ENCODE measurements around the gene FRMD8.
A peak's percentile ranks its signal among the peaks of the same experiment; 100 is the strongest.

Gene FRMD8

DNA sequence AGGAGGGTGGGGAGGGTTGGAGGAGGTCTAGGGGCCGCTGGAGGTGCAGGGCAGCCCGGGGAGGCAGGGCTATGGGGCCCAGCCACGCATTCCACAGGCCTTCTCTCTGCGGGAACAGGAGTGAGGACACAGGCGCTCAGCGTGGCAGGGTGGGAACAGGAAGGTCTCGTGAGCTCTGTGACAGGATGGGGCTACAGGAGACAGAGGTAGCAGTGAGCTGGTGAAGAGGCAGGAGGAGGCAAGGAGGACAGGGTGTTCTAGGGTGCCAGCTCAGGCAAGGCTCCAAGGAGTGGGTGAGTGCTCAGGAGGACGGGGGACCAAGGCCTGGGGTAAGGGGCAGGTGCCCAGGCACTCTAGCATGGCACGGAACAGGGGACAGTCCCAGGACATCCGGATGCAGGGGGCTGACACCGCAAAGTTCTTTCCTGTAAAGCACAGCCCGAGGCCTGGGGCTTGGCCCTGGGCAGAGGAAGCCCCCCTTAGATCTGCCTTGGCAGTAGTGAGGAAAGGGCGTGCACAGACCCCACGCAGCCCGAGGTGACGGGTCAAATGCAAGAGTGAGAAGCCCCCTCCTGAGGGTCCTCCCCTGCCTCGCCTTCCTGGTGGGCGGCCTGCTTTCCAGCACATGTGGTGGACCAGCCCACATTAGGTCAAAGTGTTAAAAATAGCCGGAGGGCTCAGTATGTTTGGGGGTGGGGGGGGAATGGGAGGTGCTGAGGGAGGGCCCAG lies 31.4 kb downstream of the FRMD8 start:
- Histone ChIP-seq H3K27ac (ENCODE audit: low read length) (no peak overlapping the region), H3K9me3 (ENCODE audit: control insufficient read depth, low read depth, low read length) (no peaks in the 10 kb centered on the region), H3K4me3 (ENCODE audit: low read length) (no peak overlapping the region), H3K9ac (ENCODE audit: low read length) (peak overlapping the region; percentile 64), H3K36me3 (ENCODE audit: control insufficient read depth, low read depth, low read length) (no peaks in the 10 kb centered on the region), H3K27me3 (ENCODE audit: control insufficient read depth, insufficient read depth, low read length) (no peaks in the 10 kb centered on the region), H3K4me1 (ENCODE audit: control insufficient read depth, low read depth, low read length) (peaks cover 44% of the 10 kb centered on the region)

DNA sequence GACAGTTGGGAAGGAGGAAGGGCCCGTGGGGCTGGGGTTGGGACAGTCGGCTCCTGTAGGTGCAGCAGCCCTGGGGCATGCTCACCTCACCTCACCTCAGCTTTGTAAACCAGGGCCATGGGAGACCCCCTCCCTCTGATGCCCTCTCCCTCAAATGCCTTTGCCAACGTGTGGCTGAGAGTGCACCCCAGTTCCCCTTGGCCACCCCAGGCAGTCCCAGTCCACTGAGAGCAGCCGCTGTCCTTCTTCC lies 31.9 kb downstream of the FRMD8 start:
- H3K9me3 ChIP-seq (ENCODE audit: control insufficient read depth, low read depth, low read length): no peaks in the 10 kb centered on the region
- H3K36me3 ChIP-seq (ENCODE audit: control insufficient read depth, low read depth, low read length): no peaks in the 10 kb centered on the region
- H3K27me3 ChIP-seq (ENCODE audit: control insufficient read depth, insufficient read depth, low read length): no peaks in the 10 kb centered on the region
- peak overlapping the region; percentile 64 for H3K9ac ChIP-seq (ENCODE audit: low read length)
- H3K27ac ChIP-seq (ENCODE audit: low read length): peak overlapping the region; percentile 92
- peaks cover 49% of the 10 kb centered on the region for H3K4me1 ChIP-seq (ENCODE audit: control insufficient read depth, low read depth, low read length)
- peak overlapping the region; percentile 34 for H3K4me3 ChIP-seq (ENCODE audit: low read length)

DNA sequence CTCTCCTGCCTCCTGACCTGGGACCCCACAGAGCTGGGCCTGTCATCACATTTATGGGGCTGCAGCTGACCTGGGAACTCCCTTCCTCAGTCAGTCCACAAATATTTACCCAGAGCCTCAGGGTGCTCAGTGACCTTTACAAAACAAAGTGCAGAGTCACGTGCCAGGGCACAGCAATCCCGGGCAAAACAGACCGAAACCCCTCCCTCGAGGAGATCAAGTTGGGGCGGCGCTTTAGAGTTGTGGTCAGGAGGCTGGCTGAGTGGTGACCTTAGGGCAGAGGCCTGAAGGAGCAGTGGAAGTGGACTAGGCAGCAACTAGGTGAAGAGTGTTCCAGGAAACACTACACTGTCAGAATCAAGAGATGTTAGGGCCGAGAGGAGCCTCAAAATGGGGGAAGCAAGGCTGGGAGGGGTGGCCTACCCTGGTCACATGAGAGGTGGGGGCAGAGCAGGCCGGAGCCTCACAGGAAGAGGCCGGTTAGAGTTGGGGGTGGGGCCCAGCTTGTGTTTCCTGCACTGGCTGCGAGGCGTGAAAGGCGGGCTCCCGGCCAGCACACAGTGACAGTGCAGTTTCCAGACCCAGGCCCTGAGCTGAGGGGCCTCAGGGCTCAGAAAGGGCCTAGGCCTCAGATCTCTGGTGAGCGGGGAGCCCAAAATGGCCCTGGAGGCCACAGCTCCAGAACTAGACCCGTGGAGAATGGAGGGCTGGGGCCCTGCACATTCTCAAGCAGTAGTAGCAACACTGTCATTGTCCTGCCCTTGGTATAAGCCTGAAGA lies 32.4 kb downstream of the FRMD8 start:
- Histone ChIP-seq H3K4me3 (ENCODE audit: low read length) (peak overlapping the region; percentile 34), H3K27me3 (ENCODE audit: control insufficient read depth, insufficient read depth, low read length) (no peaks in the 10 kb centered on the region), H3K36me3 (ENCODE audit: control insufficient read depth, low read depth, low read length) (no peaks in the 10 kb centered on the region), H3K9ac (ENCODE audit: low read length) (peak overlapping the region; percentile 64), H3K4me1 (ENCODE audit: control insufficient read depth, low read depth, low read length) (peaks cover 54% of the 10 kb centered on the region), H3K9me3 (ENCODE audit: control insufficient read depth, low read depth, low read length) (no peaks in the 10 kb centered on the region), H3K27ac (ENCODE audit: low read length) (peak overlapping the region; percentile 92)

DNA sequence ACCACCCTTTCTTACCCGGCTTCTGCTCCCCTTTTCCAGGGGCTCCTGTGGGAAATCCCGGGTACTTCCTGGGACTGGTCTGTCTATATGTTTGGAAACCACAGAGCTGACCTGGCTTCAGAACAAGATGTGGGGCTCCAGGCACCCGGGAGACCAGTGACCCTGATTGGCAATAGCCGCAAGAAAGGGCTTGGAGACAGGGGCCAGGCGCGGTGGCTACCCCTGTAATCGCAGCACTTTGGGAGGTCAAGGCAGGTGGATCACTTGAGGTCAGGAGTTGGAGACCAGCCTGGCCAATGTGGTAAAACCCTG lies 33.0 kb downstream of the FRMD8 start:
- Histone ChIP-seq H3K9me3 (ENCODE audit: control insufficient read depth, low read depth, low read length) (no peaks in the 10 kb centered on the region), H3K4me1 (ENCODE audit: control insufficient read depth, low read depth, low read length) (peaks cover 60% of the 10 kb centered on the region), H3K36me3 (ENCODE audit: control insufficient read depth, low read depth, low read length) (no peaks in the 10 kb centered on the region), H3K27ac (ENCODE audit: low read length) (peak overlapping the region; percentile 92), H3K9ac (ENCODE audit: low read length) (peak overlapping the region; percentile 64), H3K4me3 (ENCODE audit: low read length) (no peak overlapping the region), H3K27me3 (ENCODE audit: control insufficient read depth, insufficient read depth, low read length) (no peaks in the 10 kb centered on the region)

DNA sequence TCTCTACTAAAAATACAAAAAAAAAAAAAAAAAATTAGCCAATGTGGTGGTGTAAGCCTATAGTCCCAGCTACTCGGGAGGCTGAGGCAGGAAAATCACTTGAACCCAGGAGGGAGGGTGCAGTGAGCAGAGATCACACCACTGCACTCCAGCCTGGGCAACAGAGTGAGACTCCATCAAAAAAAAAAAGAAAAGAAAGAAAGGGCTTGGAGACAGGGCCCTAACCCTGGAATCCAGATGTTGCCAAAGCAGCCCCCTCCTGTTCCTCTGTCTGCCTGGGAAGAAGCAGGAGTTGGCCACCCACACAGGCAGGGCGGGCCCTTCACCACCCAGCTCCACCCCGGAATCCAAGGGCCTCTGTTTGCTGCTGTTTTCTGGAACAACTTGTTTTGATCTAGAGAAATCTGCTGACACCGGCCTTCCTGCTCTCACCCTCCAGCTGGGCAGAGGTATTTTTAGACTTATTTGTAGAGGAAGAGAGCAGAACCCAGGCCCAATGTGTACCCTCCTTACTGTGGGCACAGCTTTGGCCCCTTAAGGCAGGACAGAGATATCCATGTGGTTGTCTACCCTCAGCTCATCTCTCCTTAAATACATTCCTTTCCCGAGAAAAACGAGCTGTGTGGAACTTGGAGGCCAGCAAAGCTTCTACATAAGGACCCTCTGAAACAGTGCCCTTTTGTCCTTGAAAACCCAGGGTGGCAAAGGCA lies 33.5 kb downstream of the FRMD8 start:
- no peaks in the 10 kb centered on the region for H3K9me3 ChIP-seq (ENCODE audit: control insufficient read depth, low read depth, low read length)
- peaks cover 65% of the 10 kb centered on the region for H3K4me1 ChIP-seq (ENCODE audit: control insufficient read depth, low read depth, low read length)
- no peaks in the 10 kb centered on the region for H3K27me3 ChIP-seq (ENCODE audit: control insufficient read depth, insufficient read depth, low read length)
- peak overlapping the region; percentile 92 for H3K27ac ChIP-seq (ENCODE audit: low read length)
- H3K36me3 ChIP-seq (ENCODE audit: control insufficient read depth, low read depth, low read length): no peaks in the 10 kb centered on the region
- peak overlapping the region; percentile 64 for H3K9ac ChIP-seq (ENCODE audit: low read length)
- H3K4me3 ChIP-seq (ENCODE audit: low read length): no peak overlapping the region

DNA sequence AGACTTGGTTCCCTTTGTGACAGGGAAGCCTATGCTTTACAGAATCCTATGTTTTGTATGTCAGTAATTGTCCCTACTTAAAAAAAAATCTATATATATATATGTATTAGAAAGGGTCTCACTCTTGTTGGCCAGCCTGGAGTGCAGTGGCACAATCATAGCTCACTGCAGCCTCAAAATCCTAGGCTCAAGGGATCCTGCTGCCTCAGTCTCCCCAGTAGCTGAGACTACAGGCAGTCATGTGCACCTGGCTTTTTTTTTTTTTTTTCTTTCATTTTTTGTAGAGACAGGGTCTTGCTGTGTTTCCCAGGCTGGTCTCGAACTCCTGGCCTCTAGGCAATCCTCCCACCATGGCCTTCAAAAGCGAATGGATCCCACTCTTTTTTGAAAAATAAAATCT lies 34.1 kb downstream of the FRMD8 start:
- Histone ChIP-seq H3K36me3 (ENCODE audit: control insufficient read depth, low read depth, low read length) (no peaks in the 10 kb centered on the region), H3K4me1 (ENCODE audit: control insufficient read depth, low read depth, low read length) (peaks cover 70% of the 10 kb centered on the region), H3K9ac (ENCODE audit: low read length) (peak overlapping the region; percentile 64), H3K27me3 (ENCODE audit: control insufficient read depth, insufficient read depth, low read length) (no peaks in the 10 kb centered on the region), H3K9me3 (ENCODE audit: control insufficient read depth, low read depth, low read length) (no peaks in the 10 kb centered on the region), H3K4me3 (ENCODE audit: low read length) (no peak overlapping the region), H3K27ac (ENCODE audit: low read length) (no peak overlapping the region)

DNA sequence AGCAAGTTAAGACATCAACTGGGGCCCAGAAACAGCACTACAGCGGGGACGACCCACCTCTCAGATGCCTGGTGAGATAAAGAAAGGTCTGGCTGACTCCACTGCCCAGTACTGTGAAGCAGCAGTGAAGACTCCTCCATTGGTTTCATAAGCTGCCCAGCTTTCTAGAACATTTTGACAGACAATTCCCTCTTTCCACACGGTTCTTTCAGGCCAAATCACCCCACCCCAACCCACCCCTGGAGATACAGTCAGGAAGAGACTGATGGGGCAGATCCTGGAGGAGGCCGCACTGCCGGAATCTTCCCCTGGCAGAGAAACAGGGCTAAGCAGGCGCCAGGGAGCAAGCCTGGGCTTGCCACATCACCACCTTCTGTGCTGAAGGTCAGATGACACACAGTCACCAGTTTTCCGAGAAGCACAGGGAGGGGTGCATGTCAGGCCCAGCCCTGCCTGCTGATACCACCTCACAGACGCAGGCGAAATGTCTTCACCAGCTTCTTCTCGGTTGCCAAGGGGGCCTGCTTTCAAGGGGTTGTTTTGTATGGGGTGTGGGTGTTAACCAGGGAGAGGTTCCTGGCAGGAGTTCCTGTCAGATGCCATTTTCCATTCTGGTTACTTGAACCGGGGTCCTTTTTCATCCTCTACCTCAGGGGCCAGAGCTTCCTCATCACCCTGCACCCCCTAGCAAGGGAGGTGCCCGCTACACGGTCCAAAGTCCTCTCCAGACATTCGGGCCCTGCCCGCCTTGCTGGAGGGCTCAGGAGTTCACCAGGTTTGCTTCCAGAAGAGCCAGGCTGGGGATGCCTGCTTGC lies 34.7 kb downstream of the FRMD8 start:
- H3K9me3 ChIP-seq (ENCODE audit: control insufficient read depth, low read depth, low read length): no peaks in the 10 kb centered on the region
- no peak overlapping the region for H3K27ac ChIP-seq (ENCODE audit: low read length)
- H3K36me3 ChIP-seq (ENCODE audit: control insufficient read depth, low read depth, low read length): no peaks in the 10 kb centered on the region
- peak overlapping the region; percentile 68 for H3K4me3 ChIP-seq (ENCODE audit: low read length)
- peak overlapping the region; percentile 78 for H3K9ac ChIP-seq (ENCODE audit: low read length)
- H3K27me3 ChIP-seq (ENCODE audit: control insufficient read depth, insufficient read depth, low read length): no peaks in the 10 kb centered on the region
- H3K4me1 ChIP-seq (ENCODE audit: control insufficient read depth, low read depth, low read length): peaks cover 77% of the 10 kb centered on the region

DNA sequence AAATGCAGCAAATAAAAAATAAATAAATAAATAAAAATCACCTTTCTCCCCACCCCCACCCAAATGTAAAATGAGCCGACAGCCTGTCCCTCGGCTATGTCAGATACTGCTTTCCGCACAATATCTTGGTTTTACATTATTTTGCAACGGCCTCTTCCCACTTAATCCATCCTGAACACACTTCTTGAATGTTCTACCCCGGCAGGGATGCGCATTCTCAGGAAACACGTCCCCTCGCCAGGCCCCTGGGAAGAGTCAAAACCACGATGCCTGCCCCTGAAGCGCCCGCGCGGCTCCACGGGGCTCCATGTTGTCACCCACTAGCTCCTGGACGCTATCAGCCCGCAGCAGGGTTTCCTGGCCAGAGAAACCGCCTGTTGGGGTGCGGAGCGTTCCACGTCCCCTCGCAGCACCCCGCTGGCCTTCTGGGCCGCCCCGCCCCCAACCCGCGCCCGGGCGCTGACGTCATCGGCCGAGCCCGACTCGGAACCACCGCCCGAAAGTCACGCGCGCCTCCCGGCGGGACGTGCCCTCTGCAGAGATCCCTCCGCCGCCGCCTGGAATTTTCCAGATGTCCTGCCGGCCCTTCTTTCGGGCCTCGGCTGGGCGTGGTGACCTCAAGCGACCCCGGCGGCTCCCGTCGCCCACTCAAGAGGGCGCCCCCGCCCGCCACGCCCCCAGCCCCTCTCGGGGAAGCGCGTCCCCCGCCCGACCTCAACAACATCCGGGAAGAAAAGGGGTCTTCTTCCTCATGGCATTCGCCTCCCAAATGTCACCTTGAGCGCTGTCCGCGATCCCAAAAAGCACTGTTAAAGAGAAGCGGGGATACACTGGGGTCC lies 35.6 kb downstream of the FRMD8 start:
- H3K4me3 ChIP-seq (ENCODE audit: low read length): peak overlapping the region; percentile 68
- no peaks in the 10 kb centered on the region for H3K27me3 ChIP-seq (ENCODE audit: control insufficient read depth, insufficient read depth, low read length)
- H3K4me1 ChIP-seq (ENCODE audit: control insufficient read depth, low read depth, low read length): peaks cover 85% of the 10 kb centered on the region
- H3K36me3 ChIP-seq (ENCODE audit: control insufficient read depth, low read depth, low read length): no peaks in the 10 kb centered on the region
- H3K9ac ChIP-seq (ENCODE audit: low read length): peak overlapping the region; percentile 78
- peak overlapping the region; percentile 71 for H3K27ac ChIP-seq (ENCODE audit: low read length)
- H3K9me3 ChIP-seq (ENCODE audit: control insufficient read depth, low read depth, low read length): no peaks in the 10 kb centered on the region

DNA sequence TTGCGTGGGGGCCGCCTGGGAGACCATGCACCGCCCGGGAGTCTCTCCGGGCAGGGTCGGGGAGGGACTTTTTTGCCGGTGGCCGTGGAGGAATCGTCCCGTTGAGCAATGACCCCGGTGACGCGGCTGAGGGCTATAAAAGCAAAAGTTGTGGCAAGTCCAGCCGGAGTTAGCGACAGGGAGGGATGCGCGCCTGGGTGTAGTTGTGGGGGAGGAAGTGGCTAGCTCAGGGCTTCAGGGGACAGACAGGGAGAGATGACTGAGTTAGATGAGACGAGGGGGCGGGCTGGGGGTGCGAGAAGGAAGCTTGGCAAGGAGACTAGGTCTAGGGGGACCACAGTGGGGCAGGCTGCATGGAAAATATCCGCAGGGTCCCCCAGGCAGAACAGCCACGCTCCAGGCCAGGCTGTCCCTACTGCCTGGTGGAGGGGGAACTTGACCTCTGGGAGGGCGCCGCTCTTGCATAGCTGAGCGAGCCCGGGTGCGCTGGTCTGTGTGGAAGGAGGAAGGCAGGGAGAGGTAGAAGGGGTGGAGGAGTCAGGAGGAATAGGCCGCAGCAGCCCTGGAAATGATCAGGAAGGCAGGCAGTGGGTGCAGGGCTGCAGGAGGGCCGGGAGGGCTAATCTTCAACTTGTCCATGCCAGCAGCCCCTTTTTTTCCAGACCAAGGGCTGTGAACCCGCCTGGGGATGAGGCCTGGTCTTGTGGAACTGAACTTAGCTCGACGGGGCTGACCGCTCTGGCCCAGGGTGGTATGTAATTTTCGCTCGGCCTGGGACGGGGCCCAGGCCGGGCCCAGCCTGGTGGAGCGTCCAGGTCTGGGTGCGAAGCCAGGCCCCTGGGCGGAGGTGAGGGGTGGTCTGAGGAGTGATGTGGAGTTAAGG lies 36.4 kb downstream of the FRMD8 start, which contains the start of gene NEAT1:
NEAT1 (plus strand) TSS at position 166 of the 883 bp plus-strand sequence.
- Histone ChIP-seq H3K9me3 (ENCODE audit: control insufficient read depth, low read depth, low read length) (no peaks in the 10 kb centered on the region), H3K4me1 (ENCODE audit: control insufficient read depth, low read depth, low read length) (peaks cover 80% of the 10 kb centered on the region), H3K9ac (ENCODE audit: low read length) (peak within 1 kb of the TSS; percentile 78), H3K27ac (ENCODE audit: low read length) (peak within 1 kb of the TSS; percentile 71), H3K36me3 (ENCODE audit: control insufficient read depth, low read depth, low read length) (no peaks in the 10 kb centered on the region), H3K4me3 (ENCODE audit: low read length) (peak within 1 kb of the TSS; percentile 68), H3K27me3 (ENCODE audit: control insufficient read depth, insufficient read depth, low read length) (no peaks in the 10 kb centered on the region)

DNA sequence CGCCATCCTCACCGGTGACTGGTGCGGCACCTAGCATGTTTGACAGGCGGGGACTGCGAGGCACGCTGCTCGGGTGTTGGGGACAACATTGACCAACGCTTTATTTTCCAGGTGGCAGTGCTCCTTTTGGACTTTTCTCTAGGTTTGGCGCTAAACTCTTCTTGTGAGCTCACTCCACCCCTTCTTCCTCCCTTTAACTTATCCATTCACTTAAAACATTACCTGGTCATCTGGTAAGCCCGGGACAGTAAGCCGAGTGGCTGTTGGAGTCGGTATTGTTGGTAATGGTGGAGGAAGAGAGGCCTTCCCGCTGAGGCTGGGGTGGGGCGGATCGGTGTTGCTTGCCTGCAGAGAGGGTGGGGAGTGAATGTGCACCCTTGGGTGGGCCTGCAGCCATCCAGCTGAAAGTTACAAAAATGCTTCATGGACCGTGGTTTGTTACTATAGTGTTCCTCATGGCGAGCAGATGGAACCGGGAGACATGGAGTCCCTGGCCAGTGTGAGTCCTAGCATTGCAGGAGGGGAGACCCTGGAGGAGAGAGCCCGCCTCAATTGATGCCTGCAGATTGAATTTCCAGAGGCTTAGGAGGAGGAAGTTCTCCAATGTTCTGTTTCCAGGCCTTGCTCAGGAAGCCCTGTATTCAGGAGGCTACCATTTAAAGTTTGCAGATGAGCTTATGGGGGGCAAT lies 37.2 kb downstream of the FRMD8 start:
- H3K9ac ChIP-seq (ENCODE audit: low read length): no peak overlapping the region
- H3K4me3 ChIP-seq (ENCODE audit: low read length): peak overlapping the region; percentile 68
- peaks cover 72% of the 10 kb centered on the region for H3K4me1 ChIP-seq (ENCODE audit: control insufficient read depth, low read depth, low read length)
- H3K27me3 ChIP-seq (ENCODE audit: control insufficient read depth, insufficient read depth, low read length): no peaks in the 10 kb centered on the region
- H3K9me3 ChIP-seq (ENCODE audit: control insufficient read depth, low read depth, low read length): no peaks in the 10 kb centered on the region
- no peak overlapping the region for H3K27ac ChIP-seq (ENCODE audit: low read length)
- H3K36me3 ChIP-seq (ENCODE audit: control insufficient read depth, low read depth, low read length): no peaks in the 10 kb centered on the region

All from iPS-18a (cell line).